Natural killer cell treated with Interleukin-12 subunit alpha and Interleukin-12 subunit beta and Interleukin-15 and Interleukin-18, amount 100 ng/mL, for 72 hours (primary cell): ENCODE measurements around the gene TOR4A. TPM values are rescaled to one million over a fixed set of nuclear protein-coding genes. Genes with fewer than 3 reads are reported as not detected.

ENCODE experiments used
- ATAC-seq, 2 donors: fragments of 150-1000 bp; cut with Tn5 transposase in 1 of 2; sonication (Bioruptor Pico), chemical (Tn5 transposase) in 1 of 2; 2 replicates each; pipeline ENCODE4 v1.10.0; 2021
- DNase-seq: peaks from one replicate; pipeline ENCODE4 v3.0.0; 2022; ENCODE audit warnings: low spot score
- H3K27ac Mint-ChIP-seq, 2 donors: 1 replicate in 1 of 2; 2 replicates in 1 of 2; pipeline ENCODE4 v1.8.0; 2022; ENCODE audit warnings: mixed read lengths in 2 of 2, mild to moderate bottlenecking in 1 of 2, moderate library complexity in 1 of 2
- H3K27me3 Mint-ChIP-seq, 2 donors: 1 replicate in 1 of 2; 2 replicates in 1 of 2; pipeline ENCODE4 v1.8.0; 2022; ENCODE audit warnings: mixed read lengths in 2 of 2
- H3K36me3 Mint-ChIP-seq: one replicate; pipeline ENCODE4 v1.8.0; 2022; ENCODE audit warnings: mixed read lengths
- H3K4me1 Mint-ChIP-seq, 2 donors: 1 replicate in 1 of 2; 2 replicates in 1 of 2; pipeline ENCODE4 v1.8.0; 2022; ENCODE audit warnings: low read depth in 2 of 2, mixed read lengths in 2 of 2, mild to moderate bottlenecking in 1 of 2
- H3K4me3 Mint-ChIP-seq: one replicate; pipeline ENCODE4 v1.8.0; 2022; ENCODE audit warnings: mixed read lengths
- H3K9me3 Mint-ChIP-seq: 2 replicates; pipeline ENCODE4 v1.8.0; 2022; ENCODE audit warnings: mixed read lengths
- total RNA-seq, 2 donors: library from RNA; stranded (reverse); gene quantifications; one replicate each; pipeline ENCODE4 v1.2.3, GENCODE V29; 2022

The TOR4A gene
- total RNA-seq, 2 donors from 2014 or later: 31.1 to 38.4 TPM

GRCh38 chr9:137295849-137296669, 18.5 kb downstream of the TOR4A start:
- Mint-ChIP-seq H3K27ac (no peak overlapping the region), H3K9me3 (no peaks in the 10 kb centered on the region), H3K4me1 (peaks cover 5 to 11% of the 10 kb centered on the region in 2 donors), H3K27me3 (peaks cover 10 to 21% of the 10 kb centered on the region in 2 donors), H3K4me3 (peak overlapping the region; percentile 67), H3K36me3 (no peaks in the 10 kb centered on the region)
- DNase-seq (no peak), ATAC-seq (peak in 1 of 2 donors; percentile 11)

- no peaks in the 10 kb centered on the region for H3K36me3 Mint-ChIP-seq
- H3K4me1 Mint-ChIP-seq: peaks cover 5 to 11% of the 10 kb centered on the region in 2 donors
- peaks cover 10 to 21% of the 10 kb centered on the region in 2 donors for H3K27me3 Mint-ChIP-seq
- H3K4me3 Mint-ChIP-seq: peak overlapping the region; percentile 67
- H3K27ac Mint-ChIP-seq: no peak overlapping the region
- no peaks in the 10 kb centered on the region for H3K9me3 Mint-ChIP-seq
- DNase-seq: no peak
- ATAC-seq: no peak
These were observed 19.4 kb downstream of the TOR4A start for GRCh38 chr9:137296670-137297664.

GRCh38 chr9:137297966-137298365, 20.4 kb downstream of the TOR4A start:
- H3K4me3 Mint-ChIP-seq: no peak overlapping the region
- H3K27ac Mint-ChIP-seq: no peak overlapping the region
- ATAC-seq (no peak), DNase-seq (no peak)
- no peaks in the 10 kb centered on the region for H3K9me3 Mint-ChIP-seq
- H3K36me3 Mint-ChIP-seq: no peaks in the 10 kb centered on the region
- H3K27me3 Mint-ChIP-seq: peaks cover 10 to 21% of the 10 kb centered on the region in 2 donors
- peaks cover 5 to 11% of the 10 kb centered on the region in 2 donors for H3K4me1 Mint-ChIP-seq

GRCh38 chr9:137298401-137299202, 21.1 kb downstream of the TOR4A start:
- no peaks in the 10 kb centered on the region for H3K36me3 Mint-ChIP-seq
- DNase-seq: no peak
- no peak overlapping the region for H3K27ac Mint-ChIP-seq
- no peak for ATAC-seq
- no peaks in the 10 kb centered on the region for H3K9me3 Mint-ChIP-seq
- H3K27me3 Mint-ChIP-seq: peaks cover 10 to 19% of the 10 kb centered on the region in 2 donors
- peaks cover 5 to 12% of the 10 kb centered on the region in 2 donors for H3K4me1 Mint-ChIP-seq
- H3K4me3 Mint-ChIP-seq: no peak overlapping the region

- Mint-ChIP-seq H3K9me3 (no peaks in the 10 kb centered on the region), H3K4me3 (no peak overlapping the region)
These were observed 21.7 kb downstream of the TOR4A start for GRCh38 chr9:137299203-137299565.

GRCh38 chr9:137299938-137300337, 22.4 kb downstream of the TOR4A start:
- Mint-ChIP-seq H3K27ac (no peak overlapping the region), H3K4me3 (peak overlapping the region; percentile 56), H3K9me3 (no peaks in the 10 kb centered on the region), H3K36me3 (no peaks in the 10 kb centered on the region), H3K4me1 (peaks cover 5 to 10% of the 10 kb centered on the region in 2 donors), H3K27me3 (peaks cover 10 to 13% of the 10 kb centered on the region in 2 donors)
- ATAC-seq (no peak), DNase-seq (no peak)

More at GRCh38 chr9:137299203-137299565, 21.7 kb downstream of the TOR4A start:
- H3K36me3 Mint-ChIP-seq: no peaks in the 10 kb centered on the region
- ATAC-seq: no peak
- peaks cover 5 to 13% of the 10 kb centered on the region in 2 donors for H3K4me1 Mint-ChIP-seq
- H3K27ac Mint-ChIP-seq: no peak overlapping the region
- no peak for DNase-seq
- H3K27me3 Mint-ChIP-seq: peaks cover 10 to 16% of the 10 kb centered on the region in 2 donors

- ATAC-seq (no peak), DNase-seq (no peak)
- Mint-ChIP-seq H3K36me3 (no peaks in the 10 kb centered on the region), H3K9me3 (no peaks in the 10 kb centered on the region), H3K4me1 (peaks cover 5 to 13% of the 10 kb centered on the region in 2 donors), H3K27ac (no peak overlapping the region), H3K4me3 (peak overlapping the region; percentile 79), H3K27me3 (peaks cover 10 to 13% of the 10 kb centered on the region in 2 donors)
These were observed 23.1 kb downstream of the TOR4A start for GRCh38 chr9:137300567-137301080.

GRCh38 chr9:137301081-137301947, 23.8 kb downstream of the TOR4A start:
- ATAC-seq: peak; percentile 12 to 22
- H3K27ac Mint-ChIP-seq: no peak overlapping the region
- H3K4me3 Mint-ChIP-seq: peak overlapping the region; percentile 79
- H3K4me1 Mint-ChIP-seq: peaks cover 5 to 13% of the 10 kb centered on the region in 2 donors
- H3K9me3 Mint-ChIP-seq: no peaks in the 10 kb centered on the region
- no peak for DNase-seq
- peaks cover 8 to 13% of the 10 kb centered on the region in 2 donors for H3K27me3 Mint-ChIP-seq
- H3K36me3 Mint-ChIP-seq: no peaks in the 10 kb centered on the region

- H3K4me1 Mint-ChIP-seq: peaks cover 0 to 8% of the 10 kb centered on the region in 2 donors
- H3K27me3 Mint-ChIP-seq: peaks cover under 1 to 7% of the 10 kb centered on the region in 2 donors
- no peaks in the 10 kb centered on the region for H3K9me3 Mint-ChIP-seq
- DNase-seq (peak; percentile 94), ATAC-seq (peak; percentile 89 to 94)
- H3K27ac Mint-ChIP-seq: no peak within 1 kb of the TSS
- H3K4me3 Mint-ChIP-seq: peak within 1 kb of the TSS; percentile 52
- H3K36me3 Mint-ChIP-seq: no peaks in the 10 kb centered on the region
These were observed 24.6 kb downstream of the TOR4A start, which contains the start of gene NRARP for GRCh38 chr9:137302118-137302448. TSS of gene NRARP (minus strand) at chr9:137302271. CDS start at chr9:137301928, 343 bp downstream.

- peak in 1 of 2 donors; percentile 56 for ATAC-seq
- H3K36me3 Mint-ChIP-seq: no peaks in the 10 kb centered on the region
- peaks cover 0 to 8% of the 10 kb centered on the region in 2 donors for H3K4me1 Mint-ChIP-seq
- no peaks in the 10 kb centered on the region for H3K9me3 Mint-ChIP-seq
- DNase-seq: no peak
- H3K4me3 Mint-ChIP-seq: peak overlapping the region; percentile 50
- H3K27ac Mint-ChIP-seq: no peak overlapping the region
- H3K27me3 Mint-ChIP-seq: peaks cover 0 to 6% of the 10 kb centered on the region in 2 donors
These were observed 25.1 kb downstream of the TOR4A start for GRCh38 chr9:137302449-137303150.

GRCh38 chr9:137303151-137303892, 25.8 kb downstream of the TOR4A start:
- Mint-ChIP-seq H3K36me3 (no peaks in the 10 kb centered on the region), H3K9me3 (no peaks in the 10 kb centered on the region), H3K27ac (no peak overlapping the region), H3K27me3 (peaks cover 0 to 6% of the 10 kb centered on the region in 2 donors), H3K4me3 (no peak overlapping the region), H3K4me1 (peaks cover 0 to 8% of the 10 kb centered on the region in 2 donors)
- DNase-seq: peak; percentile 59
- ATAC-seq: no peak
